Measurements from ENCODE around the gene CEP350.

- TF ChIP-seq SUZ12 (IDR thresholded peaks at IDR 0.05; ENCODE audit: extremely low read depth, insufficient read depth, insufficient read length) (no peak), YY1 (IDR thresholded peaks at IDR 0.05; ENCODE audit: insufficient read depth, insufficient read length) (no peak)
Measured at GRCh38 chr1:179984101-179984500, 29.5 kb downstream of the CEP350 start.

Measured in NT2/D1 (cell line).